Progenitor cell of endocrine pancreas (in vitro differentiated cells): ENCODE data around the gene SH3RF1. TPM values are rescaled to one million over a fixed set of nuclear protein-coding genes. Genes with fewer than 3 reads are reported as not detected.
A peak's percentile ranks its signal among the peaks of the same experiment; 100 is the strongest.

Experiments
- DNase-seq: peaks from one replicate; pipeline ENCODE4 v3.0.0; 2021; ENCODE audit warnings: low spot score; ENCODE audit not compliant: unreplicated experiment
- H3K27ac Mint-ChIP-seq: 2 replicates; pipeline ENCODE4 v1.8.0; 2021; ENCODE audit warnings: mild to moderate bottlenecking, moderate library complexity, mixed read lengths
- H3K27me3 Mint-ChIP-seq: 2 replicates; pipeline ENCODE4 v1.8.0; 2021; ENCODE audit warnings: mixed read lengths
- H3K36me3 Mint-ChIP-seq: 2 replicates; pipeline ENCODE4 v1.8.0; 2022; ENCODE audit warnings: mixed read lengths; ENCODE audit not compliant: insufficient read depth
- H3K4me1 Mint-ChIP-seq: 2 replicates; pipeline ENCODE4 v1.8.0; 2021; ENCODE audit warnings: low read depth, mixed read lengths
- H3K4me3 Mint-ChIP-seq: 2 replicates; pipeline ENCODE4 v1.8.0; 2021; ENCODE audit warnings: low read depth, mild to moderate bottlenecking, moderate library complexity, mixed read lengths
- H3K9me3 Mint-ChIP-seq: 2 replicates; pipeline ENCODE4 v1.8.0; 2021; ENCODE audit warnings: low read depth, mixed read lengths
- total RNA-seq: library from RNA; stranded (reverse); gene quantifications from 2 replicates; pipeline ENCODE4 v1.2.1, GENCODE V29; 2021
- TF ChIP-seq, protein P1 (sequence below): fragments of 200-600 bp; sonication (generic); IDR thresholded peaks from one replicate; pipeline ENCODE4 v1.5.0; 2021; ENCODE audit warnings: antibody characterized with exemption, mild to moderate bottlenecking; ENCODE audit not compliant: unreplicated experiment

The SH3RF1 gene
- total RNA-seq, 1 donor from 2014 or later, result 31.1 TPM

DNA sequence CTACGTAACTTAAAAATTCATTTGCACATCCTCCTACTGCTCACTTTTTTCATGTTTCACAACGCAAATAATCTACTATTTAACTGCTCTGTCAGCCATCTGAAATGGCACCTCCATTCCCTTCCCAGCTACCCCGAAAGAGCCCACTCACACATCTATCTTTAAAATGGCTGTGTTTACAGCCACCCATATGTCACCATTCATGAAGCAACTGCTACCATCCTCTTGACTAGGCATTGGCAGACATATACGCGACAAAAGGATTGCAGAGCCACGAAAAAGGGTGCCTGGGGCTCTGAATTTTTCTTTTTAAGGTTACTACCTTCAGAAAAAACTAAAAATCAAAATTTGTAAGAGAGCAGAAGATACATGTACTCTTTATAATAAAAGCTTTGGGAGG lies 11.5 kb downstream of the SH3RF1 start:
- Mint-ChIP-seq H3K27ac (peak overlapping the region; percentile 51), H3K4me3 (no peak overlapping the region), H3K9me3 (peaks cover under 1% of the 10 kb centered on the region), H3K27me3 (no peaks in the 10 kb centered on the region), H3K4me1 (peaks cover 26% of the 10 kb centered on the region), H3K36me3 (peaks cover 17% of the 10 kb centered on the region)
- DNase-seq, result no peak
- TF ChIP-seq, protein P1, sequence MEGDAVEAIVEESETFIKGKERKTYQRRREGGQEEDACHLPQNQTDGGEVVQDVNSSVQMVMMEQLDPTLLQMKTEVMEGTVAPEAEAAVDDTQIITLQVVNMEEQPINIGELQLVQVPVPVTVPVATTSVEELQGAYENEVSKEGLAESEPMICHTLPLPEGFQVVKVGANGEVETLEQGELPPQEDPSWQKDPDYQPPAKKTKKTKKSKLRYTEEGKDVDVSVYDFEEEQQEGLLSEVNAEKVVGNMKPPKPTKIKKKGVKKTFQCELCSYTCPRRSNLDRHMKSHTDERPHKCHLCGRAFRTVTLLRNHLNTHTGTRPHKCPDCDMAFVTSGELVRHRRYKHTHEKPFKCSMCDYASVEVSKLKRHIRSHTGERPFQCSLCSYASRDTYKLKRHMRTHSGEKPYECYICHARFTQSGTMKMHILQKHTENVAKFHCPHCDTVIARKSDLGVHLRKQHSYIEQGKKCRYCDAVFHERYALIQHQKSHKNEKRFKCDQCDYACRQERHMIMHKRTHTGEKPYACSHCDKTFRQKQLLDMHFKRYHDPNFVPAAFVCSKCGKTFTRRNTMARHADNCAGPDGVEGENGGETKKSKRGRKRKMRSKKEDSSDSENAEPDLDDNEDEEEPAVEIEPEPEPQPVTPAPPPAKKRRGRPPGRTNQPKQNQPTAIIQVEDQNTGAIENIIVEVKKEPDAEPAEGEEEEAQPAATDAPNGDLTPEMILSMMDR, result no peak

DNA sequence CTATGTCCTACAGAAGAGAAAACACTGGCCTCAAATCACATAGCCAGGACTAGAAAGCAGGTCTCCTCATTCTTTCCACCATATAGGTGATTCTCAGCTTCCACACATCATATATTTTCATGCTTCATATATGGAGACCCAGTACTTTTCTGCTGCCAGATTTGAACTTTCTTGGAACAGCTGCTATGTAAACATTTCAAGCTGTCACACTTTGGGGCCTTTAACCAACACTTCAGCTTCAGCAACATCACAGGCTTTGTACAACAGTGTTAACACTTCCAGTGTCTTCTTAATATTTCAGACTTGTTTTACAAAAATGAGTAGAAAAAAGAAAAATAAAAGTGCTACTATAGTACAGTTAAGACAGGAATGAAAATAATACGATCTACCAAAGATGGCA lies 12.6 kb downstream of the SH3RF1 start:
- no peak overlapping the region for H3K4me3 Mint-ChIP-seq
- no peak for DNase-seq
- H3K36me3 Mint-ChIP-seq, result peaks cover 7% of the 10 kb centered on the region
- peak overlapping the region; percentile 69 for H3K27ac Mint-ChIP-seq
- TF ChIP-seq, protein P1, result no peak
- no peaks in the 10 kb centered on the region for H3K27me3 Mint-ChIP-seq
- H3K9me3 Mint-ChIP-seq, result no peaks in the 10 kb centered on the region
- H3K4me1 Mint-ChIP-seq, result peaks cover 32% of the 10 kb centered on the region

DNA sequence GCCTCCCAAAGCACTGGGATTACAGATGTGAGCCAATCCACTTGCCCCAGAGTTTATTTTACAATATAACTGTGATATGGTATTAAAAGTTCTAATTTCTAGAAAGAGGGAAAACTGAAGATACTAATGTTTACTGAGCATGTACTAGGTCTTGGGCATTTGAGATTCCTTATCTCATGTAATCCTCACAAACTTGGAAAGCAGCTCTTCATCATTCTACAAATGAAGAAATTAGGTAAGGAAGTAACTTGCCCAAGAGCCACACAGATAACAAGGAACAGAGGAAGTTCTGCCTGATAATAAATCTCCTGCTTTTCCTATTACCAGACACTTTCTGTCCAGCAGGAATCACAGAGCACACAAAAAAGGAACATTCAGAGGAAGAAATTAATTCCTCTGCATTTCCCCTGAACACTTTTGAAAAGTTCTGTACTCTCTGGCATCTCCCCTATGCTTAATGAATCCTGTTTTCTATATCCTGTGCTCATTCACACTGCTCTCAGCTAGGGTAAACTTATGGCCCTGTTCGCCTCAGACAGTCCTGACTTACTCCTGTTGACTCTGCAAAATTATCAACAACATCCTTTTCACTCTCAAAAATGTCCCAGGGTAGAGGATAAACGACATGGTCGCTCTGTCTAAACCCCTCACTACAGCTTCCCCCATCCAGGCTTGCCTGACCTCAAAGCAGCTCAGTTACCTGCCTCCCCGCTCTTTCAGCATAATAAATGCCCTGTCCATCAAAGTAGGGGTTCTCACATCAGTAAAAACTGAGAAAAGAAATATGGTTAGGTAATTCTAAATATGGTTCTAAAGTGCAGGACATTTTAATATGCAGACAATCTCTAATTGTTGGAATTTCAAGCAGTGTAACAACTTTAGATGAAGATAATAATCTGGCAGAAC lies 13.6 kb downstream of the SH3RF1 start:
- TF ChIP-seq, protein P1, result no peak
- no peaks in the 10 kb centered on the region for H3K9me3 Mint-ChIP-seq
- H3K27me3 Mint-ChIP-seq, result no peaks in the 10 kb centered on the region
- H3K36me3 Mint-ChIP-seq, result peaks cover 3% of the 10 kb centered on the region
- no peak overlapping the region for H3K4me3 Mint-ChIP-seq
- peak overlapping the region; percentile 34 for H3K27ac Mint-ChIP-seq
- DNase-seq, result no peak
- H3K4me1 Mint-ChIP-seq, result peaks cover 42% of the 10 kb centered on the region

DNA sequence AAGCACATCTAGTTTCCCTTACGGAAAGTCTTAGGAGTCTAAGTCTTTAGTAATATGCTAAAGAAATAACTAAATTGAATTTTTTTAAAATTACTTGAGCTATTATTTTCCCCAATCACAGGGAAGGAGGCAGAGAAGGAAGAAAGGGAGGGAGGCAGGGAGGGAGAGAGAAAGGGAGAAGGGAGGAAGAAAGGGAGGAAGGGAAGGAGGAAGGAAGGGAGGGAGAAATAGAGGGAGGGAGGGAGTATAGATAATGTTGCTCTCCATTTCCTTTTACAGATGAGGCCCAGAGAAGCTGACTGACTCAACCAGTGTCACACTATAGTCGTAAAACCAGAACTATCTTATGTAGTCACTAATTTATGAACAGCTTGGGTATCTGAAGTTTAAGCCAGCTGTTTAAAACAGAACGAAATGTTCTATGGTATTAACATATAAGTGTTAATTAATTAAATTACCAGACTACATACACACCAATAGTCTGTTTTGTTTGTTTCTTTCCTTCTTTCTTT lies 14.6 kb downstream of the SH3RF1 start:
- H3K9me3 Mint-ChIP-seq, result no peaks in the 10 kb centered on the region
- no peak overlapping the region for H3K27ac Mint-ChIP-seq
- DNase-seq, result no peak
- H3K36me3 Mint-ChIP-seq, result peaks cover under 1% of the 10 kb centered on the region
- TF ChIP-seq, protein P1, result no peak
- H3K27me3 Mint-ChIP-seq, result no peaks in the 10 kb centered on the region
- peaks cover 51% of the 10 kb centered on the region for H3K4me1 Mint-ChIP-seq
- H3K4me3 Mint-ChIP-seq, result no peak overlapping the region

DNA sequence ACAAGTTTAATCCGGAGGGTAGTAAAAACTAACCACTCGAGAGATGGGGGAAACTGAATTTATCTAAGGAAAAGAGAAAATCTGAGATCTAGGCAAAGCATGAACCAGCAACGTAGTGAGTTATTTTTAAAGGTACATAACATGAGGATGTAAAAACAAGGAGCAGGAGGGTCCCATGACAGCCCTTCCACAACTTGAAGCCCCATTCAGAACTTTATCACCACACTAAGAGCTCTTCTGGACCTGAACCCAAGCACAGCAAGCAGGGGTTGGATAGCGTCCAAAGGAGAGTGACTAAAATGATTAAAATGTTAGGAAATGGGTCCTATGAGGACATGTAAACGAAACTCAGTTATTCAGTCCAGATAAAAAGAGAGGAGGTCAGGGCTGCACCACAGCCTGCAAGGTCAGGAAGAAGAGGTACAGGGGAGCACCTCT lies 16.2 kb downstream of the SH3RF1 start:
- DNase-seq, result no peak
- peaks cover 53% of the 10 kb centered on the region for H3K4me1 Mint-ChIP-seq
- peaks cover under 1% of the 10 kb centered on the region for H3K36me3 Mint-ChIP-seq
- TF ChIP-seq, protein P1, result no peak
- no peak overlapping the region for H3K4me3 Mint-ChIP-seq
- H3K27ac Mint-ChIP-seq, result no peak overlapping the region
- H3K27me3 Mint-ChIP-seq, result no peaks in the 10 kb centered on the region
- no peaks in the 10 kb centered on the region for H3K9me3 Mint-ChIP-seq
